H1 (cell line): ENCODE results near the gene IRAK1BP1. TPM values are rescaled to one million over a fixed set of nuclear protein-coding genes. Genes with fewer than 3 reads are reported as not detected.

ENCODE experiments used
- TCF12 ChIP-seq: IDR thresholded peaks from 2 replicates; pipeline ENCODE4 v1.6.1; 2011; ENCODE audit warnings: low read depth, mild to moderate bottlenecking, low read length
- polyA plus RNA-seq, 7 experiments: library from polyadenylated mRNA; depleted of rRNA in 3 of 7; stranded (reverse) in 5 of 7; unstranded in 2 of 7; fragments of >200 nt in 5 of 7; fragments of 200-250 nt in 2 of 7; gene quantifications; 1 replicate in 5 of 7; 2 replicates in 1 of 7; 4 replicates in 1 of 7; pipeline versions ENCODE4 v1.2.1 to v1.2.3, GENCODE V29; 2011 to 2013; ENCODE audit warnings: missing spikeins in 2 of 7, mixed read lengths in 2 of 7
- total RNA-seq: library from RNA; stranded (reverse); fragmentation: NEBNext Ultra II Directional; extraction: Animal tissue kit (Norgen Biotek cat#: 25700); gene quantifications from 2 replicates; pipeline ENCODE4 v1.2.1, GENCODE V29; 2021
- TF ChIP-seq, protein P1 (sequence below): fragments of 300-600 bp; sonication (generic); IDR thresholded peaks from 2 replicates; pipeline ENCODE4 v1.7.1; 2012; ENCODE audit warnings: low read length, moderate library complexity, mild to moderate bottlenecking, inconsistent platforms; ENCODE audit not compliant: insufficient replicate concordance

Gene IRAK1BP1
- total and polyA plus RNA-seq, 2 of the 8 experiments (the other 6 are each of a cell fraction or from before 2014, with no cell fraction given): 3.7 to 4.7 TPM

- TF ChIP-seq, protein P1, sequence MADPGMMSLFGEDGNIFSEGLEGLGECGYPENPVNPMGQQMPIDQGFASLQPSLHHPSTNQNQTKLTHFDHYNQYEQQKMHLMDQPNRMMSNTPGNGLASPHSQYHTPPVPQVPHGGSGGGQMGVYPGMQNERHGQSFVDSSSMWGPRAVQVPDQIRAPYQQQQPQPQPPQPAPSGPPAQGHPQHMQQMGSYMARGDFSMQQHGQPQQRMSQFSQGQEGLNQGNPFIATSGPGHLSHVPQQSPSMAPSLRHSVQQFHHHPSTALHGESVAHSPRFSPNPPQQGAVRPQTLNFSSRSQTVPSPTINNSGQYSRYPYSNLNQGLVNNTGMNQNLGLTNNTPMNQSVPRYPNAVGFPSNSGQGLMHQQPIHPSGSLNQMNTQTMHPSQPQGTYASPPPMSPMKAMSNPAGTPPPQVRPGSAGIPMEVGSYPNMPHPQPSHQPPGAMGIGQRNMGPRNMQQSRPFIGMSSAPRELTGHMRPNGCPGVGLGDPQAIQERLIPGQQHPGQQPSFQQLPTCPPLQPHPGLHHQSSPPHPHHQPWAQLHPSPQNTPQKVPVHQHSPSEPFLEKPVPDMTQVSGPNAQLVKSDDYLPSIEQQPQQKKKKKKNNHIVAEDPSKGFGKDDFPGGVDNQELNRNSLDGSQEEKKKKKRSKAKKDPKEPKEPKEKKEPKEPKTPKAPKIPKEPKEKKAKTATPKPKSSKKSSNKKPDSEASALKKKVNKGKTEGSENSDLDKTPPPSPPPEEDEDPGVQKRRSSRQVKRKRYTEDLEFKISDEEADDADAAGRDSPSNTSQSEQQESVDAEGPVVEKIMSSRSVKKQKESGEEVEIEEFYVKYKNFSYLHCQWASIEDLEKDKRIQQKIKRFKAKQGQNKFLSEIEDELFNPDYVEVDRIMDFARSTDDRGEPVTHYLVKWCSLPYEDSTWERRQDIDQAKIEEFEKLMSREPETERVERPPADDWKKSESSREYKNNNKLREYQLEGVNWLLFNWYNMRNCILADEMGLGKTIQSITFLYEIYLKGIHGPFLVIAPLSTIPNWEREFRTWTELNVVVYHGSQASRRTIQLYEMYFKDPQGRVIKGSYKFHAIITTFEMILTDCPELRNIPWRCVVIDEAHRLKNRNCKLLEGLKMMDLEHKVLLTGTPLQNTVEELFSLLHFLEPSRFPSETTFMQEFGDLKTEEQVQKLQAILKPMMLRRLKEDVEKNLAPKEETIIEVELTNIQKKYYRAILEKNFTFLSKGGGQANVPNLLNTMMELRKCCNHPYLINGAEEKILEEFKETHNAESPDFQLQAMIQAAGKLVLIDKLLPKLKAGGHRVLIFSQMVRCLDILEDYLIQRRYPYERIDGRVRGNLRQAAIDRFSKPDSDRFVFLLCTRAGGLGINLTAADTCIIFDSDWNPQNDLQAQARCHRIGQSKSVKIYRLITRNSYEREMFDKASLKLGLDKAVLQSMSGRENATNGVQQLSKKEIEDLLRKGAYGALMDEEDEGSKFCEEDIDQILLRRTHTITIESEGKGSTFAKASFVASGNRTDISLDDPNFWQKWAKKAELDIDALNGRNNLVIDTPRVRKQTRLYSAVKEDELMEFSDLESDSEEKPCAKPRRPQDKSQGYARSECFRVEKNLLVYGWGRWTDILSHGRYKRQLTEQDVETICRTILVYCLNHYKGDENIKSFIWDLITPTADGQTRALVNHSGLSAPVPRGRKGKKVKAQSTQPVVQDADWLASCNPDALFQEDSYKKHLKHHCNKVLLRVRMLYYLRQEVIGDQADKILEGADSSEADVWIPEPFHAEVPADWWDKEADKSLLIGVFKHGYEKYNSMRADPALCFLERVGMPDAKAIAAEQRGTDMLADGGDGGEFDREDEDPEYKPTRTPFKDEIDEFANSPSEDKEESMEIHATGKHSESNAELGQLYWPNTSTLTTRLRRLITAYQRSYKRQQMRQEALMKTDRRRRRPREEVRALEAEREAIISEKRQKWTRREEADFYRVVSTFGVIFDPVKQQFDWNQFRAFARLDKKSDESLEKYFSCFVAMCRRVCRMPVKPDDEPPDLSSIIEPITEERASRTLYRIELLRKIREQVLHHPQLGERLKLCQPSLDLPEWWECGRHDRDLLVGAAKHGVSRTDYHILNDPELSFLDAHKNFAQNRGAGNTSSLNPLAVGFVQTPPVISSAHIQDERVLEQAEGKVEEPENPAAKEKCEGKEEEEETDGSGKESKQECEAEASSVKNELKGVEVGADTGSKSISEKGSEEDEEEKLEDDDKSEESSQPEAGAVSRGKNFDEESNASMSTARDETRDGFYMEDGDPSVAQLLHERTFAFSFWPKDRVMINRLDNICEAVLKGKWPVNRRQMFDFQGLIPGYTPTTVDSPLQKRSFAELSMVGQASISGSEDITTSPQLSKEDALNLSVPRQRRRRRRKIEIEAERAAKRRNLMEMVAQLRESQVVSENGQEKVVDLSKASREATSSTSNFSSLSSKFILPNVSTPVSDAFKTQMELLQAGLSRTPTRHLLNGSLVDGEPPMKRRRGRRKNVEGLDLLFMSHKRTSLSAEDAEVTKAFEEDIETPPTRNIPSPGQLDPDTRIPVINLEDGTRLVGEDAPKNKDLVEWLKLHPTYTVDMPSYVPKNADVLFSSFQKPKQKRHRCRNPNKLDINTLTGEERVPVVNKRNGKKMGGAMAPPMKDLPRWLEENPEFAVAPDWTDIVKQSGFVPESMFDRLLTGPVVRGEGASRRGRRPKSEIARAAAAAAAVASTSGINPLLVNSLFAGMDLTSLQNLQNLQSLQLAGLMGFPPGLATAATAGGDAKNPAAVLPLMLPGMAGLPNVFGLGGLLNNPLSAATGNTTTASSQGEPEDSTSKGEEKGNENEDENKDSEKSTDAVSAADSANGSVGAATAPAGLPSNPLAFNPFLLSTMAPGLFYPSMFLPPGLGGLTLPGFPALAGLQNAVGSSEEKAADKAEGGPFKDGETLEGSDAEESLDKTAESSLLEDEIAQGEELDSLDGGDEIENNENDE: no peak
- no peak for TF ChIP-seq TCF12
These were observed 24.4 kb upstream of the IRAK1BP1 start (continued) for GRCh38 chr6:78842953-78843352.
